GM23338 (cell line): ENCODE measurements around the gene CCL18.

Experiments
- POLR2AphosphoS5 ChIP-seq: IDR thresholded peaks from 2 replicates; pipeline ENCODE4 v1.6.1; 2016; ENCODE audit warnings: antibody characterized with exemption, low read depth
- ZNF331 ChIP-seq: fragments of 250-450 bp; sonication (Bioruptor Pico); IDR thresholded peaks from 2 replicates; pipeline ENCODE4 v1.5.0; 2020; ENCODE audit warnings: low read depth, mild to moderate bottlenecking, moderate library complexity

DNA sequence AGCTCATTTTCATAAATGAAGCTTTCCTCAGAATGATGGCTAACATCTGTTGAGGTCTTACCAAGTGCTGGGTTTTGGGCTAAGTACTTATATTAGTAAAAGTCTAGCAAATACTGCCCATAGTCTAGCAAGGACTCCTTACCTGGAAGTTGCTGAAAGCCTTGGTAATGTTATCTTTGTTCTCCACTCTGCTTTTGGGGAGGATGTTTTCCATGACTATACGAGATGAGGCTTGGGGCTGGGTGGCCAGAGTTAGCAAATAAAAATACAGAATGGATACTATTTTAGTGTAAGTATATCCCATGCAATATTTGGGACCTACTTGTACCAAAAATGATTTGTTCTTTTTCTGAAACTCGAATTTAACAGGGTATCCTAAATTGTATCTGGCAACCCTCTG, 7.7 kb downstream of the CCL18 start:
- TF ChIP-seq ZNF331 (CRISPR knock-in tag) (no peak), POLR2AphosphoS5 (no peak)
